GM04503 (cell line): ENCODE measurements around the gene SORCS1.

Experiments used
- DNase-seq: peaks from one replicate; pipeline ENCODE4 v3.0.0-alpha.2; 2012; ENCODE audit warnings: low read depth

SORCS1 gene

GRCh38 chr10:106655636-106656035, 508.9 kb downstream of the SORCS1 start:
- no peak for DNase-seq

GRCh38 chr10:106655165-106655564, 509.3 kb downstream of the SORCS1 start:
- no peak for DNase-seq

- DNase-seq: no peak
These were observed 512.2 kb downstream of the SORCS1 start for GRCh38 chr10:106652279-106652678.

GRCh38 chr10:106648534-106649481, 515.7 kb downstream of the SORCS1 start:
- DNase-seq: no peak

- no peak for DNase-seq
These were observed 521.0 kb downstream of the SORCS1 start for GRCh38 chr10:106643473-106643872.

- no peak for DNase-seq
These were observed 526.6 kb downstream of the SORCS1 start for GRCh38 chr10:106637873-106638272.

- DNase-seq: no peak
These were observed 527.6 kb downstream of the SORCS1 start for GRCh38 chr10:106636766-106637491.

- no peak for DNase-seq
These were observed 528.6 kb downstream of the SORCS1 start for GRCh38 chr10:106635947-106636346.

- DNase-seq: no peak
These were observed 533.3 kb downstream of the SORCS1 start for GRCh38 chr10:106631016-106631702.

- no peak for DNase-seq
These were observed 538.1 kb downstream of the SORCS1 start for GRCh38 chr10:106626371-106626770.

GRCh38 chr10:106625751-106626150, 538.8 kb downstream of the SORCS1 start:
- no peak for DNase-seq

GRCh38 chr10:106619346-106619745, 545.2 kb downstream of the SORCS1 start:
- DNase-seq: no peak

GRCh38 chr10:106618646-106619045, 545.9 kb downstream of the SORCS1 start:
- no peak for DNase-seq

GRCh38 chr10:106615081-106615480, 549.4 kb downstream of the SORCS1 start:
- DNase-seq: peak; percentile 9

- DNase-seq: no peak
These were observed 550.2 kb downstream of the SORCS1 start for GRCh38 chr10:106614293-106614692.

GRCh38 chr10:106612381-106612780, 552.1 kb downstream of the SORCS1 start:
- DNase-seq: no peak

- DNase-seq: no peak
These were observed 554.8 kb downstream of the SORCS1 start for GRCh38 chr10:106609470-106610266.

- no peak for DNase-seq
These were observed 556.4 kb downstream of the SORCS1 start for GRCh38 chr10:106608066-106608465.

- no peak for DNase-seq
These were observed 569.2 kb downstream of the SORCS1 start for GRCh38 chr10:106595281-106595680.

- no peak for DNase-seq
These were observed 570.6 kb downstream of the SORCS1 start for GRCh38 chr10:106593876-106594275.

- no peak for DNase-seq
These were observed 572.1 kb downstream of the SORCS1 start for GRCh38 chr10:106592396-106592795.

- no peak for DNase-seq
These were observed 582.2 kb downstream of the SORCS1 start for GRCh38 chr10:106582291-106582690.
